HL-60/S4 (cell line): Measurements from ENCODE around the gene METTL16.

Experiments used
- in situ Hi-C: fragments of 300-500 bp; cut with MboI; formaldehyde crosslinking; loops from 2 replicates; pipeline ENCODE4 v1.14.3; 2022; ENCODE audit warnings: low sequenced_read_pairs

Gene METTL16

GRCh38 chr17:2385240-2386210 is 126.2 kb downstream of the METTL16 start:
- in situ Hi-C loops, result no loop called here

- in situ Hi-C loops, result no loop called here
Measured at GRCh38 chr17:2384439-2385127, 127.1 kb downstream of the METTL16 start.

- in situ Hi-C loops, result no loop called here
Measured at GRCh38 chr17:2383628-2384167, 128.0 kb downstream of the METTL16 start.

- in situ Hi-C loops, result no loop called here
Measured at GRCh38 chr17:2380950-2381649, 130.6 kb downstream of the METTL16 start.

GRCh38 chr17:2380226-2380922 is 131.3 kb downstream of the METTL16 start:
- in situ Hi-C loops, result no loop called here

- in situ Hi-C loops, result loop anchor here (5.0 kb wide), 1 partner anchor 43 kb away; no protein-coding TSS in a partner anchor
Measured at GRCh38 chr17:2379489-2380225, 132.0 kb downstream of the METTL16 start.

- in situ Hi-C loops, result loop anchor here (5.0 kb wide), 1 partner anchor 43 kb away; no protein-coding TSS in a partner anchor
Measured at GRCh38 chr17:2378905-2379304, 132.8 kb downstream of the METTL16 start.

GRCh38 chr17:2377659-2378058 is 134.0 kb downstream of the METTL16 start:
- in situ Hi-C loops, result loop anchor here (5.0 kb wide), 1 partner anchor 45 kb away; no protein-coding TSS in a partner anchor

- in situ Hi-C loops, result loop anchor here (5.0 kb wide), 1 partner anchor 46 kb away; no protein-coding TSS in a partner anchor
Measured at GRCh38 chr17:2376107-2376506, 135.6 kb downstream of the METTL16 start.

- in situ Hi-C loops, result loop anchor here (5.0 kb wide), 1 partner anchor 47 kb away; no protein-coding TSS in a partner anchor
Measured at GRCh38 chr17:2375406-2375805, 136.3 kb downstream of the METTL16 start.

GRCh38 chr17:2374549-2375285 is 137.0 kb downstream of the METTL16 start:
- in situ Hi-C loops, result loop anchor here (5.0 kb wide), 1 partner anchor 48 kb away; no protein-coding TSS in a partner anchor

GRCh38 chr17:2373179-2373578 is 138.5 kb downstream of the METTL16 start:
- in situ Hi-C loops, result no loop called here

GRCh38 chr17:2372681-2373080 is 139.0 kb downstream of the METTL16 start:
- in situ Hi-C loops, result no loop called here

GRCh38 chr17:2372180-2372579 is 139.5 kb downstream of the METTL16 start:
- in situ Hi-C loops, result no loop called here

- in situ Hi-C loops, result no loop called here
Measured at GRCh38 chr17:2371183-2372130, 140.2 kb downstream of the METTL16 start.

GRCh38 chr17:2370211-2370589 is 141.5 kb downstream of the METTL16 start:
- in situ Hi-C loops, result no loop called here

GRCh38 chr17:2369551-2370210 is 142.0 kb downstream of the METTL16 start:
- in situ Hi-C loops, result no loop called here
